ENCODE measurements around the gene PSMC1.

PSMC1 gene

GRCh38 chr14:90276646-90277367 is 20.5 kb downstream of the PSMC1 start:
- no peak for DNase-seq (ENCODE audit: low spot score)

GRCh38 chr14:90277581-90278198 is 21.3 kb downstream of the PSMC1 start:
- no peak for DNase-seq (ENCODE audit: low spot score)

GRCh38 chr14:90278199-90279175 is 22.1 kb downstream of the PSMC1 start:
- DNase-seq (ENCODE audit: low spot score): no peak

- no peak for DNase-seq (ENCODE audit: low spot score)
Observed at GRCh38 chr14:90280096-90280495, 23.7 kb downstream of the PSMC1 start.

GRCh38 chr14:90281261-90281660 is 24.9 kb downstream of the PSMC1 start:
- no peak for DNase-seq (ENCODE audit: low spot score)

GRCh38 chr14:90281756-90282155 is 25.4 kb downstream of the PSMC1 start:
- DNase-seq (ENCODE audit: low spot score): no peak

GRCh38 chr14:90287791-90288190 is 31.4 kb downstream of the PSMC1 start:
- DNase-seq (ENCODE audit: low spot score): no peak

GRCh38 chr14:90288651-90289355 is 32.5 kb downstream of the PSMC1 start:
- DNase-seq (ENCODE audit: low spot score): no peak

- DNase-seq (ENCODE audit: low spot score): no peak
Observed at GRCh38 chr14:90290337-90291011, 34.1 kb downstream of the PSMC1 start.

GRCh38 chr14:90291699-90292098 is 35.3 kb downstream of the PSMC1 start:
- DNase-seq (ENCODE audit: low spot score): no peak

- DNase-seq (ENCODE audit: low spot score): no peak
Observed at GRCh38 chr14:90293766-90294730, 37.7 kb downstream of the PSMC1 start.

- DNase-seq (ENCODE audit: low spot score): no peak
Observed at GRCh38 chr14:90294872-90295271, 38.5 kb downstream of the PSMC1 start.

- DNase-seq (ENCODE audit: low spot score): no peak
Observed at GRCh38 chr14:90295870-90296516, 39.6 kb downstream of the PSMC1 start.

GRCh38 chr14:90296641-90297040 is 40.3 kb downstream of the PSMC1 start:
- DNase-seq (ENCODE audit: low spot score): no peak

GRCh38 chr14:90297876-90298629 is 41.7 kb downstream of the PSMC1 start:
- DNase-seq (ENCODE audit: low spot score): no peak

- DNase-seq (ENCODE audit: low spot score): no peak
Observed at GRCh38 chr14:90299408-90299807, 43.1 kb downstream of the PSMC1 start.

GRCh38 chr14:90300611-90301047 is 44.3 kb downstream of the PSMC1 start:
- DNase-seq (ENCODE audit: low spot score): no peak

- no peak for DNase-seq (ENCODE audit: low spot score)
Observed at GRCh38 chr14:90301122-90301521, 44.8 kb downstream of the PSMC1 start.

GRCh38 chr14:90301668-90302090 is 45.3 kb downstream of the PSMC1 start:
- peak; percentile 10 for DNase-seq (ENCODE audit: low spot score)
